Caco-2 (cell line): ENCODE measurements around the gene ZNF433. TPM values are rescaled to one million over a fixed set of nuclear protein-coding genes. Genes with fewer than 3 reads are reported as not detected.

Source experiments
- BruUV-seq: library from RNA; stranded (reverse); fragments of 400-500 nt; replicated peaks from 2 replicates; lab custom pipeline; 2021; lab: Mats Ljungman, UMichigan
- CTCF ChIA-PET: fragments of 300-600 bp; sonication (Branson Sonifier 250); formaldehyde crosslinking; loops from one replicate; lab custom pipeline; 2022; ENCODE audit warnings: antibody characterized with exemption; lab: Charles Lee
- POLR2A ChIA-PET: fragments of 300-600 bp; sonication (Branson Sonifier 250); formaldehyde crosslinking; loops from one replicate; lab custom pipeline; 2022; ENCODE audit warnings: antibody characterized with exemption; lab: Charles Lee
- DNase-seq, 2 experiments: peaks; one replicate each; pipeline versions ENCODE4 v3.0.0 to v3.0.0-alpha.2; 2020 to 2022
- H3K27me3 ChIP-seq: replicated peaks from 2 replicates; pipeline ENCODE4 v1.6.0; 2011; ENCODE audit warnings: low read length; ENCODE audit not compliant: control insufficient read depth, insufficient read depth
- H3K36me3 ChIP-seq: 2 replicates; pipeline ENCODE4 v1.5.1; 2011; ENCODE audit warnings: low read length; ENCODE audit not compliant: control insufficient read depth, insufficient read depth
- H3K4me1 ChIP-seq: fragments of 250-450 bp; sonication (Bioruptor Pico); 2 replicates; pipeline ENCODE4 v1.5.1; 2020; ENCODE audit warnings: mild to moderate bottlenecking
- H3K4me3 ChIP-seq: 2 replicates; pipeline ENCODE4 v1.5.1; 2011; ENCODE audit warnings: low read depth, mild to moderate bottlenecking, control low read depth, low read length
- H3K9me3 ChIP-seq: fragments of 250-450 bp; sonication (Bioruptor Pico); 2 replicates; pipeline ENCODE4 v1.5.1; 2020; ENCODE audit warnings: mild to moderate bottlenecking, moderate library complexity
- H3K27ac Mint-ChIP-seq: one replicate; pipeline ENCODE4 v1.8.0; 2022; ENCODE audit warnings: mixed read lengths; ENCODE audit not compliant: unreplicated experiment
- H3K27me3 Mint-ChIP-seq: one replicate; pipeline ENCODE4 v1.8.0; 2022; ENCODE audit warnings: mixed read lengths; ENCODE audit not compliant: insufficient read depth, unreplicated experiment
- H3K36me3 Mint-ChIP-seq: one replicate; pipeline ENCODE4 v1.8.0; 2022; ENCODE audit warnings: mild to moderate bottlenecking, mixed read lengths; ENCODE audit not compliant: insufficient read depth, unreplicated experiment
- H3K4me1 Mint-ChIP-seq: one replicate; pipeline ENCODE4 v1.8.0; 2022; ENCODE audit warnings: low read depth, mixed read lengths; ENCODE audit not compliant: unreplicated experiment
- H3K4me3 Mint-ChIP-seq: one replicate; pipeline ENCODE4 v1.8.0; 2022; ENCODE audit warnings: mild to moderate bottlenecking, moderate library complexity, mixed read lengths; ENCODE audit not compliant: unreplicated experiment
- H3K9me3 Mint-ChIP-seq: one replicate; pipeline ENCODE4 v1.8.0; 2022; ENCODE audit warnings: mixed read lengths; ENCODE audit not compliant: unreplicated experiment
- CTCF ChIP-seq, 2 experiments: fragments of 200-600 bp in 1 of 2; IDR thresholded peaks; 1 replicate in 1 of 2; 2 replicates in 1 of 2; pipeline versions ENCODE4 v1.5.1 to v1.8.0; 2011 to 2022; ENCODE audit warnings: antibody characterized with exemption in 1 of 2, control low read depth in 1 of 2, inconsistent platforms in 1 of 2, low read depth in 1 of 2, low read length in 1 of 2, mild to moderate bottlenecking in 1 of 2, moderate library complexity in 1 of 2; ENCODE audit not compliant: insufficient read depth in 1 of 2, severe bottlenecking in 1 of 2, unreplicated experiment in 1 of 2
- intact Hi-C: fragments of 100-400 bp; cut with micrococcal nuclease; formaldehyde crosslinking; loops from one replicate; pipeline ENCODE4 v1.10.0; 2022; ENCODE audit not compliant: unreplicated experiment
- total RNA-seq: library from RNA; stranded (reverse); gene quantifications from 2 replicates; pipeline ENCODE4 v1.2.3, GENCODE V29; 2022

Gene ZNF433
- total RNA-seq, 1 experiment from 2014 or later = 0.75 TPM

- Histone ChIP-seq H3K4me3 (no peak overlapping the region), H3K9me3 (no peaks in the 10 kb centered on the region), H3K4me1 (no peaks in the 10 kb centered on the region), H3K36me3 (no peaks in the 10 kb centered on the region), H3K27me3 (no peaks in the 10 kb centered on the region)
- BruUV-seq = no TSS peak
- H3K4me1 Mint-ChIP-seq = peaks cover 5% of the 10 kb centered on the region
- peaks cover 30% of the 10 kb centered on the region for H3K9me3 Mint-ChIP-seq
- DNase-seq = no peak
- H3K4me3 Mint-ChIP-seq = no peak overlapping the region
- intact Hi-C loops = no loop called here
- ChIA-PET CTCF (no interaction called here), POLR2A (no interaction called here)
- H3K27ac Mint-ChIP-seq = no peak overlapping the region
- no peaks in the 10 kb centered on the region for H3K36me3 Mint-ChIP-seq
- no peak for TF ChIP-seq CTCF (IDR thresholded peaks at IDR 0.05; ENCODE audit: insufficient read depth in 1 of 2, low read depth in 1 of 2, low read length in 1 of 2, severe bottlenecking in 1 of 2, unreplicated experiment in 1 of 2)
- H3K27me3 Mint-ChIP-seq = no peaks in the 10 kb centered on the region
These were observed 65.3 kb downstream of the ZNF433 start for GRCh38 chr19:11970174-11970573.

- peak within 1 kb of the TSS; percentile 7 for H3K27ac Mint-ChIP-seq
- TSS peak; percentile 75 for BruUV-seq
- no peaks in the 10 kb centered on the region for H3K27me3 Mint-ChIP-seq
- peaks cover 9% of the 10 kb centered on the region for H3K4me1 Mint-ChIP-seq
- ChIA-PET CTCF (no interaction called here), POLR2A (no interaction called here)
- DNase-seq = peak; percentile 81 to 92
- Histone ChIP-seq H3K27me3 (no peaks in the 10 kb centered on the region), H3K4me3 (peak within 1 kb of the TSS; percentile 59), H3K9me3 (no peaks in the 10 kb centered on the region), H3K36me3 (no peaks in the 10 kb centered on the region), H3K4me1 (no peaks in the 10 kb centered on the region)
- no peak for TF ChIP-seq CTCF (IDR thresholded peaks at IDR 0.05; ENCODE audit: insufficient read depth in 1 of 2, low read depth in 1 of 2, low read length in 1 of 2, severe bottlenecking in 1 of 2, unreplicated experiment in 1 of 2)
- peaks cover 28% of the 10 kb centered on the region for H3K9me3 Mint-ChIP-seq
- H3K4me3 Mint-ChIP-seq = peak within 1 kb of the TSS; percentile 59
- intact Hi-C loops = no loop called here
- H3K36me3 Mint-ChIP-seq = peaks cover 6% of the 10 kb centered on the region
These were observed 70.4 kb downstream of the ZNF433 start, which contains the start of gene ZNF763 for GRCh38 chr19:11964858-11965645. Gene ZNF763 (plus strand): TSS chr19:11965040. CDS start chr19:11965209, 169 bp downstream.

Other genes starting within 250 kb of the ZNF433 start
- gene ZNF491, start 237.2 kb downstream of the ZNF433 start, total RNA-seq = 0.20 and 0.56 TPM in 2 replicates
- 12.5 and 13.4 TPM in 2 replicates for gene ZNF440, start 221.4 kb downstream of the ZNF433 start, total RNA-seq
- gene ZNF439, start 187.0 kb downstream of the ZNF433 start, total RNA-seq = 2.3 and 3.1 TPM in 2 replicates
- gene ZNF69, start 147.9 kb downstream of the ZNF433 start, total RNA-seq = 6.4 and 7.5 TPM in 2 replicates
- 8.5 and 9.7 TPM in 2 replicates for gene ZNF700, start 110.6 kb downstream of the ZNF433 start, total RNA-seq
- 0.84 and 2.7 TPM in 2 replicates for gene ZNF763, start 70.6 kb downstream of the ZNF433 start, total RNA-seq
- 0.32 and 0.60 TPM in 2 replicates for gene ZNF878, start 17.3 kb upstream of the ZNF433 start, total RNA-seq
- 0.72 and 1.0 TPM in 2 replicates for gene ZNF844, start 29.1 kb upstream of the ZNF433 start, total RNA-seq
- gene ZNF20, start 104.7 kb upstream of the ZNF433 start, total RNA-seq = 5.8 TPM in 2 replicates
- not detected in 2 replicates for gene ZNF625, start 121.1 kb upstream of the ZNF433 start, total RNA-seq
- 3.6 and 5.6 TPM in 2 replicates for gene ZNF136, start 127.4 kb upstream of the ZNF433 start, total RNA-seq